GM04504 (cell line): ENCODE data around the gene CELF6.

Experiments
- DNase-seq: peaks from one replicate; pipeline ENCODE4 v3.0.0-alpha.2; 2012; ENCODE audit warnings: low read depth

The CELF6 gene

DNA sequence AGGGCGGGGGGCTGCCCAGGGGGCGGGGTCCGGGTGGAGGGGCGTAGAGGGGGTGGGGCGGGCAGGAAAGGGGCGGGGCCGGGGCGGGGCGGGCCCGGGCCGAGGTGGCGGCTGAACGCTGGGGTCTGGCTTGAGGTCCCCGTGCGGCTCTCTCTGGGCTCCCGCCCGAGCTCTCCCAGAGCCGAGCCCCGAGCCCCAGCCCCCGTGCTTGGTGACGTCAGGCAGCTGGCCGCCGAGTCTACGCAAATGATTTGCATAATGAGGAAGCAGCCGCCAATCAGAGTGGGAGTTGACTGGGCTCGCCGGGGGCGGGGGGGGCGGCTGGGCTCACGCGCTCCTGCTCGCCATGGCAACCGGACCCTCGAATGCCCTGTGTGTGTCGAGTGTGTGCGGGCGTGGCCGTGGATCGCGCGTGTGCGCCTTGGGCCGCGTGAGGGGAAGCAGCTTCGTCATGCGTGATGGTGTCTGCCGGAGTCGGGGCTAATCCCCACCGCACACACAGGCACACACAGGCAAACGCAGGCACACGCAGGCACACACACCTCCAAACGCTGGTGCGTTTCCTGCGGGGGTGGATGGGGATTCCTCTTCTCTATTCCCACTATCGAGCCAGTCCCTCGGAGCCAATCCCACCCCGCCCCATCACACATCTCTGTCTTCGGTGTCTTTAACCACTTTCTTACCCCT lies at the start of gene CELF6:
Gene CELF6 (minus strand): TSS at position 173 of the 687 bp plus-strand sequence. CDS start 283 bp downstream, outside the sequence.
- DNase-seq, result no peak

DNA sequence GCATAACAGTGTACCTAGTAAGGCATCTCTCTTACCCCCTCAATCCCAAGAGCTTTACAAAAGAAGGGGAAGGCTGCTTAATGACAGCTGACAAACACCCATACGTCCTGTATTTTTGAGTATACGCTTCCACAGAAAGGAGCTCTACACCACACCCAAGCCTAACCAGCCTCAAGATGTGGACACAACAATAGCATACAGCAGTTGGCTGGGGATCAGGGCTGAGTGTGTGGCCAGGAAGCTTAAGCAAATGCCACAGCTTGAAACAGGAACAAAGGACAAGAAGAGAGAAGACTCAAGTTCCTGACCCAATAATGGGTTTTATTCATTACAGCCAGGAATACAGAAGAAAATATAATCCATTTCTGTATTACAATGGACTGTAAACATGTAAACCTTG lies 48.9 kb upstream of the CELF6 start:
- no peak for DNase-seq

DNA sequence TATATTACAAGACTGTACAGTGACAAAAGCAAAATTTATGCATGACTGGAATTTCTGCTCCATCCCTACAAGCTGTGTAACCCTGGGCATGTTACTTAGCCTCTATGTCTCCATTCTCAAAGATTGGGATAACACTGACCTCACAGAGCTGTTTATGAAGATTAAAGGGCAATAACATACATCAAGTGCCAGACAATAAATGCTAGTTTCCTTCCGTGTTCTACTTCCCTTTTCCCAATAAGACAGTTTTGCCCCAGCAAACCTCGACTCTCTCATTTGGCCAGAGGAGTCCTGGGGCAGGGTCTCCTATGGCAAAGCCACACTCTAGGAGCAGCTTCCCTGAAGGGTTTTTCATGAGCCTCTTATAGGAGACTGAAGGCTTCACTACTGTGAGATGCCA lies 48.4 kb upstream of the CELF6 start:
- DNase-seq, result no peak

DNA sequence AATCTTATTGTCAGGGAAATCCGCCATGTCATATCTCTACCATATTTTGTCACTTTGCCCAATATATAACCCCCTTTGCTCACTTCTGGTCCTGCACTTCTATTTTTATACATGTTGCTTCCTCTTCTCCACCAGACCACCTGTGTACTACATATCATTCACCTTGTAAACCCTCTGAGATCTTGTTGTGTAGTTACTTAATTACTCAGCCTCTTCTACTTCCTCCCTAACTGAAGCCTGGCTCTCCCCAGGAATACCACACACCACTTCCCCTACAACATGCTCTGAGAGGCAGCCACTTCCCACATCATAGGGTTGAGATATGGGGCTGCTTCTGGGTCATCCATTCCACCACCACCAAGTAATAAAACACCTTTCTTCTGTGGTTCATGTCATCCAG lies 45.9 kb upstream of the CELF6 start:
- no peak for DNase-seq

DNA sequence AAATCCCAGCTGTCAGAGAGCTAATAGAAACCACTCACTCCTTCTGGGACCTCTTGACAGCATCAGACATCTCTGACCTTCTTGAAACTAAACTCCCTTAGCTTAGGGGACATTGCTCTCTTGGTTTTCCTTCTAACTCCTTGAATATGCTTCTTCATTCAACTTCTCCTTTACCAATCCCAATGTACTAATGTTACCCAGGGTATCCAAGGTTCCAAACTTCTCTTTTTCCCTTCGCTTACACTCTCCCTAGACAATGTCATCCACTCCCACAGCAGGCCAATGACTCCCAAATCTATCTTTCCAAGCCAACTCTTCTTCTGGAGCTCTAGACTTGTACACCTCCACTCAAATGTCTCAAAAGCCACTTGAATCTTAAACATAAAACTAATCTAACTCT lies 41.2 kb upstream of the CELF6 start:
- DNase-seq, result no peak

DNA sequence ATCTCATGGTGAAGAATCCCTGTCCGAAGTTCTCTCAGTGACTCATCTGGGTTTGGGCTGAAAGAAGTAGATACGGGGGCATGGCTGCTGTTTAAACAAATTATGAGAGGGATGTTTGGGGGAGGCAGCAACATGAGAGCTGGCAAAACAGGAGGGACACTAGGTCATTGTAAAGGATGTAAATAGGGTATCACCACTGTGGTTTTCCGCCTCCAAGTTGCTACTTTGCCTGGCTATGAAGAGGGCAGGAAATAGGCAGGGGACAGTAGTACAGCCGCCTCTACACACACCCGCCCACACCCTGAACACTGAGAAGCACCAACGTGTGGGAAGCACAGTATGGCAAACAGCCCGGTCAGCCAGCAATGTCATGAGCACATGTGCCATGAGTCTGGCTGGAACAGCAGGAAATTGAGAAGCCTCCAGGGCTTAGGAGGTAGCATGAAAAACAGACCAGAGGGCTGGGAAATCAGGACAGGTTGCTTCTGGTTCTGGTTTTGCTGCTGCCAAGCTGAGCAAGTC lies 38.8 kb upstream of the CELF6 start:
- peak; percentile 78 for DNase-seq

DNA sequence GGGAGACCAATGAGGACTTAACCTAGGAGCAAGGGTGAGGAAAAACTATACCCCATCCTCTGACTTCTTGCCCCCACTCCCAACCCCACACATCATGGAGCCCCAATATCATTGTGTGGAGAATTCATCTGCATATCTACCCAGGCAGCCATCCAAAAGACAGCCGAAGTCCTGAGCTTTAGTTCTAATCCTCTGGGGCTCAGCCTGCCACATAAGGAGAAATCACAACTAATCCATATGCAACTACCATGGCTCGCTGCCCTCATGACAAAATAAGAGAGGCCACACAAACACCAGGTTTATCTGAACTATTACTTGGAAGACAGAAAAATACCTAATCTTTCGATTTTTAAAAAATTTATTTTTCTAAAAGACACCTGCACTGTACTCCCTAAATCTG lies 38.2 kb upstream of the CELF6 start:
- no peak for DNase-seq

DNA sequence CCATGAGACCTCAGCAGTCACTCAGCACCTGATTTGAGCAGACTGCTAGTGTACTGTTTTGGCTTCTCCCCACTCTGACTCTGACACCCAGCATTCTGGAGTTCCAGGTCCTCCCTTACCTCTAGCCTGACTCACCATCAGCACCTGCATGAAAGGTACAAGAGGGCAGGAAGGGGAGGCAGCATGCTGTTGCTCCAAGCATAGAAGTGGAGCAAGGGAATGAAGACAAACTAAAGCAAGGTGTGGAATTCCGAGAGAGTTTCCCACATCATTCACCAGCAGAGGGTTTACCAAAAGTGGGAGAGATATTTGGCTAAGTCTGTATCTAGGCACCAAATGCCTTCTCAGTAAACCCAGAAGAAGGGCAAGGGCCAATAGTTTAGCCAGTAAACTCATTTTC lies 34.5 kb upstream of the CELF6 start:
- DNase-seq, result no peak

DNA sequence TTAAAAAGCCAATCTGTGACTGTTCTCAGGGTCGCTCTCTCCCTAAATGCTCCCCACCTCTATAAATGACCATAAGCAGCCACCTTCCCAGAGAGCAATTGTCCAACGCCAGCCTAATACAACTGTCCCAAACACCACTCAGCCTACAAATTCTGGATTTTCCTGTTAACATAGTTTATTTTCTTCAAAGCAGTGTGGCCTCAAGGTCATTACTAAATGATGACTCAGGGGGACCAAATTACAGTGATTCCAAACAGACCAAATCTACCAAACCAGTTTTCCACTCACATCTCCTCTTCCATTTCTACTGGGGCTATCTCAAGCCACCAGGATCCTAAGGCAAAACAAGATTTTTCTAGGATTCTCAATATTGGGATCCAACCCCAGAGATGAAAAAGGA lies 33.3 kb upstream of the CELF6 start:
- DNase-seq, result no peak

DNA sequence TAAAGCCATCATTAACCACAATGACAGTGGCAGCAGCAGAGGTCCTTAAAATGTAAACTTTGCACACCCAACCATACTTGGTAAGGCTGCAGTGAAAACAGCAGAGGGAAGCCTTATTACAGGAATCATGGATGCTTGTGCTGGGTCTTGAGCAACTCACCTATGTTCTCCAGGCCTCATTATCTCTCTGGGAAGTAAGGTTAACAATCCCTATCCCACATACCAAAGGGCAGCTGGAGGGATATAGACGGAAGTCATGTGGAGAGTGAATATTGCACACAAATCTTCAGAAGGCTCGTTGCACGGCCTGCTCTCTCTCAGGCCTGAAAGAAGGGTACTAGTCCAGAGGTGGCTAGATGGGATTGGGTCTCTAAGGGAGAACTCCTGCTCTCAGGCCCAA lies 25.8 kb upstream of the CELF6 start:
- no peak for DNase-seq

DNA sequence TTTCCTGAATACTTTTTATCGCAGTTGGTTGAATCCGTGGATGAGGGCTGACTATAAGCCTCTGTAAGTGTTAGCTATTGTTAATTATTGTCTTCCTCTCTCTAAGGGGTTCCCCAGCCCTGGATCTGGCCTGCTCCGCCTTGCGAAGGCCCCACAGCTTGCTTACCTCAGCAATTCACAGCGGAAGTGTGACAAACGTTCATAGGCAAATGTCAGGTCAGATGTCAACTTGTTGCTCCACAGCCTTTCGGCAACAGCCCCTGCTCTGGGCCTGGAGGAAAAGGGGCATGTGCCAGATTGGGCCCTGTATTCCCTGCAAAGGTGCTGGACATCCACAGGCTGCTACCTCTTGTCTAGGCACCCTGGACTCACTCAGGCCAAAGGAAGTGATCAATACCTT lies 25.3 kb upstream of the CELF6 start:
- DNase-seq, result no peak

DNA sequence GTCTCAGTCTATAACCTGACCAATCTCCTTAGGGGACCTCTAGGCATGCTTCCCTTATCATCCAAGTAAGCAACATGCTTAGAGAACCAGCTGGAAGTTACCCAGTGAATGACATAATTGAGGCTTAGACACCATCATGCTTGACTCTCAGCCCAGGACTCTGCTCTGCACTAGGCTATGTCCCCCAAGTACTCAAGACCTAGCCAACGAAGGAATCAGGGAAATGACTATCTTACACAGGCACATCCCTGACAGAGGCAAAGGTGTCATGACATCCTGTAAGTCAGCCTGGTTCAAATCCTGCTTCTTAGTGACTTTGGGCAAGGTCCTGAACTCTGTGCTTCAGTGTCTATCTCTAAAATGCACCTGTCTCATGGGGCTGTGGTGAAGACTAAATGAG lies 24.6 kb upstream of the CELF6 start:
- no peak for DNase-seq

DNA sequence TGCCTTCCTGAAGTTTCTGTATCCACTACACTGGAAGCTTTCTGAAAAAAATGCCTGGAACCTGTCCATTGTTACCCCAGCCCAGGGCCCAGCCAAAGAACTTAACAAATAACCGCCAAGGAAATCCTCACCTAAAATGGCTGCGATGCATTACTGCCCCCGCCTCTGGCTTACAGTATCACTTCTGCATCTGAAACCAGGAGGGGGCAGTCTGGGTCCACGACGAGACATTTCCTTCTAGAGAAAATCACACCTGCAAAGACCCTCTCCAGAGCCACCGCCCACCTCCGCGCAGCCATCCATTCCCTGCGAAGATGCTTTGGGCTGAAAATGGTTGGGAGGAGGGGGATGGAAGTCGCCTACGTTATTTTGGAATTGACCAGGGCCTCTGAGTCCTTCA lies 22.4 kb upstream of the CELF6 start:
- DNase-seq, result no peak

DNA sequence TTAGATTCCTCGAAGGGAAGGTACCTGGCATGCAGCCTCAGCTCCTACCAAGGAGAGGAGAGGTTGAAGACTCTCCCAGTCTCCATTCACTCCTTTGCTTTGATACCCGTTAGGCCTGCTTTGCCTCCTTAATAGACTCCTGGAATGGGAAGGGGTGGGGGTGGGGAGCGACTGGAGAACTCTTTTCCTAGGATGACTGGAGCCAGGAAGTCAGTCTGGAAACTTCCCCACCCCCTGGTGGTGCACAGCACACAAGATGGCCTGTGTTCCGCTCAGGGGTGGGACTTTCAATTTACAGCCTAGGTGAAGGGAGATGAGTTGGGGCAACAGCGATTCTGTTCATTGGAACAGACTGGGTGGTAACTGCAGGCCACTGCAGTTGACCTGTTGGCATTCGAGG lies 21.4 kb upstream of the CELF6 start:
- no peak for DNase-seq

DNA sequence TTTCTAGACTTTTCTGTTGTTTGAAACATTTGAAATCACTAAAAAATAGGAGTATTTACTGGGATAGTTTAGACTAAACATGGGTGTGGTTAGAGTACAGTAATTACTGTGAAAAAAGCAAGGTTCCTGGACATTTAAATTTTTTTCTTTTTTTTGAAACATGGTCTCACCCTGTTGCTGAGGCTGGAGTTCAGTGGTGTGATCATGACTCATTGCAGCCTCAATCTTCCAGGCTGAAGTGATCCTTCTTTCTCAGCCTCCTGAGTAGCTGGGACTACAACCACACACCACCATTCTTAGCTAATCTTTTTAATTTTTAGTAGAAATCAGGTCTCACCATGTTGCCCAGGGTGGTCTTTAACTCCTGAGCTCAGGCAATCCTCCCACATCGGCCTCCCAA lies 20.4 kb upstream of the CELF6 start:
- no peak for DNase-seq

DNA sequence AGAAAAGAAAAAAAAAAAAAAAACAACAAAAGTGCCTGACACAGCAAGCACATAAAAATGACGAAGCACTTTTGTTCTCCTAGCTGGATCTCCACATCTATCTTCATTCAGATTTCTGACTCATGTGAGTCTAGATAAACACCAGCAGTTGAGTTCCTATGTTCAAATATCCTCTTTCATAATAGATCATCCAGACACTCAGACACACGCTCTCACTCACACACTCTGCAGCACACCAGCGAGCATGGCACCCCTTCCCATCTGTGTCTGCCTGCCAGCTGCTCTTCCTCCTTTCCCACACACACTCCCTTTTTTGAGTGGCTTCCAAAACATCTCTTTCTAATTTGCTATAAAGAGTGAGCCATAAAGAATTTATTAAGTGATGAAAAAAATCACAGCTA lies 19.8 kb upstream of the CELF6 start:
- peak; percentile 88 for DNase-seq

DNA sequence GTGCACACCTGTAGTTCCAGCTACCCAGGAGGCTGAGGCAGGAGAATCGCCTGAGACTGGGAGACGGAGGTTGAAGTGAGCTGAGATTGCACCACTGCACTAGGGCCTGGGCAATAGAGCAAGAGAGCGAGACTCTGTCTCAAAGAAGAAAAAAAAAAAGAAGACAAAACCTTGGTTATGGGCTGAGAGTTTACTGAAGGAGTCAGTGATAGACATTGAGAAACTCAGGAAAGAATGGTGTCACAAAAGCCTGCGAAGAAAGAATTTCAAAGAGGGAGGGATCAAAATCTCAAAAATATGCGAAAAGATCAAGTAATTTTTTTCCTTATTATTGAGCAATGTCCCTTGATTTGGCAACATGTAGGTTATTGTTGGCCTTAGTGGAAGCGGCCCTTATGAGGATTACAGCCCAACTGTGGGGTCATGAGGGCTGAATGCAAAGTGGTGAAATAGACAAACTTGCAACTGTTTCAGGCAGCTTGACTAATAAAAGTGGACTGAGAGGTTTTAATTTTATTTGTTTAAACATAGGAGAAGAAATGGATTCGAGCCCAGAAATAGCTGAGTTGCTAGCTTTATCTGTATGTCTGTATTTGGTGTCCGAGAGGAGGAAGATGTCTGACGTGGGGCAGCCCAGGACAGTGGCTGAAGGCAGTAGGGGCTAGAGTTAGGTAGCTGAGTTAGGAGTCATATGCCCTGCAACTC lies 18.8 kb upstream of the CELF6 start:
- DNase-seq, result peak; percentile 58

DNA sequence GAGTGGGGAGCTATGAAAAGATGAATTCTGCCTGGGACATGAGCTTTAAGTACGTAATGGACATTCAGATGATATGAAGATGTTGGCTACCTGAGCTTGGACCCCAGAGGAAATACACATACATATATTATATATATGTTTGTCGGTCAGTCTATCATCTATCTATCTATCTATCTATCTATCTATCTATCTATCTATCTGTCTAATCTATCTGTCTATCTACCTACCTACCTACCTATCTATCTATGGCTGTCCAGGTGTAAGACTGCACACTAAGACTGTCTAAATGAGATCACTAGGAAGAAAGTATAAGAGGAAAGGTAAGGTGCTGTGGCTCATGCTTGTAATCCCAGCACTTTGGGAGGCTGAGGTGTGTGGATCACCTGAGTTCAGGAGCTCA lies 18.2 kb upstream of the CELF6 start:
- DNase-seq, result no peak

DNA sequence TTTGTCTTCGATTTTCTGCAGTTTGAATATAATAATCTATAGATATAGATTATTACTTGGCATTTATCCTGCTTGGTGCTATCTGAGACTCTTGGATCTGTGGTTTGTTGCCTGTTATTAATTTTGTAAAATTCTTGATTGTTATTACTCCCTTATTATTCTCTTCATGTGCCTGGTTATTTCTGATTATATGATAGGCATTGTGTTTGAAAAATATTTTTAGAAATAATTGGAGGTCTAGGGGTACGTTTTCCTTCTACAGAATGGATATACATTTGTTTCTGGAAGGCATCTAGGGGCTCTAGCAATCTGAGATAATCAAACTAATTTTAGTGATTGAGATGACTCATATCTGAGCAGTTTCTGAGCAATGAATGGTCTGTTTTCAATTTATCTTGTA lies 14.9 kb upstream of the CELF6 start:
- no peak for DNase-seq

DNA sequence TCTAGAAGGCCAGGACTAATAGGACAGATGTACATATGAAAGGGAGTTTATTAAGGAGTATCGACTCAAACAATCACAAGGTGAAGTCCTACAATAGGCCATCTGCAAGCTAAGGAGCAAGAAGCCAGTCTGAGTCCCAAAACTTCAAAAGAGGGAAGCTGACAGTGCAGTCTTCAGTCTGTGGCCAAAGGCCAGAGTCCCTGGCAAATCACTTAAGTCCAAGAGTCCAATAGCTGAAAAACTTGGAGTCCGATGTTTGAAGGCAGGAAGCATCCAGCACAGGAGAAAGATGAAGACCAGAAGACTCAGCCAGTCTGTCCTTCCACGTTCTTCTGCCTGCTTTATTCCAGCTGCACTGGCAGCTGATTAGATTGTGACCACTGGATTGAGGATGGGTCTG lies 11.1 kb upstream of the CELF6 start:
- no peak for DNase-seq

DNA sequence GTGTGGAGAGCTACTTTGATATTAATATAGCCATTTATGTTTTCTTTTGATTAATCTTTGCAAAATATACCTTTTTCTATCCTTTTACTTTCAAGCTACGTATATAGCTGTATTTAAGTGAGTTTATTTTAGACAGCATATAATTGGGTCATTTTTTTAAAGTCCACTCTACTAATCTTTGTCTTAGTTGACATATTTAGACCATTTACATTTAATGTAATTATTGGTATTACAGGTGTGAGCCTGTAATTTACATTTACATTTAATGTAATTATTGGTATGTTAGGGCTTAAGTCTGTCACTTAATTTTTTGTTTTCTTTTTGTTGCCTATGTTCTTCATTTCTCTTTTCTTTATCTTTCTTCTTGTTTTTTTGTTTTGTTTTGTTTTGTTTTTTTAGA lies 3.8 kb upstream of the CELF6 start:
- no peak for DNase-seq

DNA sequence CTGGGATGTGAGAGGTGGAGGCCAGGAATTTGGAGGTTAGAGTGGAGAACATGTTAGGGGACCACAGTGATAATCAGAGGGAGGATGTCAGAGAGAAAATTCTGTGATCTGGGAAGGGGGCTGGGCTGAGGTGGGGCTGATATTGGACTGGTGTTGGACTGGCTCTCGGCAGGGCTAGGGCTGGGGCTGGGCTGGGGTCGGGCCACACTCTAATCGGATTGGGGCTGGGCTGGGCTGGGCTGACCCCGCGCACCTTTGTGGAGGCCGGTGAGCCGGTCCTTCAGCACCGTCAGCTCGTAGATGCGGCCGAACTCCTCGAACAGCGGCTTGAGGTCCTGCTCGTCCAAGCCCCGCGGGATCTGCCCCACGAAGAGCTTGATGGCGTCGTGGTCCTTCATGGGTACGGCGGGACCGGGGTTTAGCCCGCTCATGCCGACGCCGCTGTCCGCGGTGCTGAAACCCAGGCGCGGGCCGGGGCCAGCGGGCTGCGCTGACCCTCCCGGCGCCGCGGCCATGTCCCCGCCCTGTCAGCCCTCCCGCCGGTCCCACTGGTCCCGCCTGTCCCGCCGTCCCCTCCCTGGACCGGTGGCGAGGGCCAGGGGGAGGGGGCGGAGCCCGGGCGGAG lies 485 bp downstream of the CELF6 start:
- no peak for DNase-seq

DNA sequence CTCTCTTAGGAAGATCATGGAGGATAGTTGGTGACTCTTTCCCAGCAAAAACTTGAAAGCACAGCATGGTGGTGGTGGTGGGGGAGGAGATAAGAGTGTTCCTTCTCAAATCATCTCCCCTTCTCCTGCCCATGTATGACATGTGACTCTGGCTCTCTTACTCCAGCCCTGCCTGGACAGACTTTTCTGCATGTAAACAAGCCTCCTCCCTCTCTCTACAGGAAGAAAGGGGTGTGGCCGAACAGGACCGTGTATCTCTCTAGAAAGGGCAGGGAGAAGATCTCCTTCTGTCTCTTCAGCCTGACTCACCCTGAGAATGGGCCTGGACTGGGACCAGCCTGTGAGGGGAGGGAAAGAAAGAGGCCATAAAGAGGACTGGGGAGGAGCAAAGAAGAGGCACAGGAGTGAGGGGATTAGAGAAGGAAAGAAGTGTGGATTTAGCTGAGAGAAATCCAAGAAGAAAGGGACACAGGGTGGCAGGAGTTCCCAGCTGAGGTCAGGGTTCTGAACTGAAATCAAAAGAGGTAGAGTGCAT lies 1.5 kb downstream of the CELF6 start:
- DNase-seq, result no peak
